HK-2 (cell line): ENCODE data around the gene ANKRD44.

Experiments used
- DNase-seq: peaks from one replicate; pipeline ENCODE4 v3.0.0-alpha.2; 2018; ENCODE audit not compliant: unreplicated experiment

ANKRD44 gene

GRCh38 chr2:197113275-197113711, 197.3 kb downstream of the ANKRD44 start:
- DNase-seq, result no peak

- DNase-seq, result no peak
These were observed 201.3 kb downstream of the ANKRD44 start for GRCh38 chr2:197109326-197109725.

- DNase-seq, result no peak
These were observed 201.8 kb downstream of the ANKRD44 start for GRCh38 chr2:197108758-197109157.

GRCh38 chr2:197107291-197108269, 203.0 kb downstream of the ANKRD44 start:
- no peak for DNase-seq

GRCh38 chr2:197103363-197103762, 207.2 kb downstream of the ANKRD44 start:
- DNase-seq, result no peak

GRCh38 chr2:197102231-197102630, 208.3 kb downstream of the ANKRD44 start:
- no peak for DNase-seq

GRCh38 chr2:197101519-197101918, 209.1 kb downstream of the ANKRD44 start:
- no peak for DNase-seq

- no peak for DNase-seq
These were observed 212.8 kb downstream of the ANKRD44 start for GRCh38 chr2:197097578-197098366.

GRCh38 chr2:197096649-197097048, 213.9 kb downstream of the ANKRD44 start:
- no peak for DNase-seq

GRCh38 chr2:197092431-197092830, 218.1 kb downstream of the ANKRD44 start:
- DNase-seq, result no peak

GRCh38 chr2:197090742-197091367, 219.7 kb downstream of the ANKRD44 start:
- DNase-seq, result no peak

- no peak for DNase-seq
These were observed 220.9 kb downstream of the ANKRD44 start for GRCh38 chr2:197089655-197090054.

- DNase-seq, result no peak
These were observed 221.9 kb downstream of the ANKRD44 start for GRCh38 chr2:197088694-197089093.

GRCh38 chr2:197086500-197086899, 224.1 kb downstream of the ANKRD44 start:
- no peak for DNase-seq

- no peak for DNase-seq
These were observed 224.9 kb downstream of the ANKRD44 start for GRCh38 chr2:197085665-197086064.

GRCh38 chr2:197081294-197081693, 229.3 kb downstream of the ANKRD44 start:
- no peak for DNase-seq

GRCh38 chr2:197080578-197081216, 229.9 kb downstream of the ANKRD44 start:
- no peak for DNase-seq

- no peak for DNase-seq
These were observed 230.6 kb downstream of the ANKRD44 start for GRCh38 chr2:197079832-197080555.

GRCh38 chr2:197079414-197079813, 231.2 kb downstream of the ANKRD44 start:
- no peak for DNase-seq

GRCh38 chr2:197078535-197078934, 232.0 kb downstream of the ANKRD44 start:
- DNase-seq, result no peak

- DNase-seq, result no peak
These were observed 233.2 kb downstream of the ANKRD44 start for GRCh38 chr2:197077336-197077735.
